SH-SY5Y (cell line): ENCODE results near the gene TYMP.

ENCODE experiments used
- GATA2 ChIP-seq: IDR thresholded peaks from 2 replicates; pipeline ENCODE4 v1.6.1; 2011; ENCODE audit warnings: mild to moderate bottlenecking, low read depth, low read length
- GATA3 ChIP-seq: IDR thresholded peaks from 2 replicates; pipeline ENCODE4 v1.6.1; 2011; ENCODE audit warnings: low read depth, mild to moderate bottlenecking, low read length, moderate library complexity

The TYMP gene

DNA sequence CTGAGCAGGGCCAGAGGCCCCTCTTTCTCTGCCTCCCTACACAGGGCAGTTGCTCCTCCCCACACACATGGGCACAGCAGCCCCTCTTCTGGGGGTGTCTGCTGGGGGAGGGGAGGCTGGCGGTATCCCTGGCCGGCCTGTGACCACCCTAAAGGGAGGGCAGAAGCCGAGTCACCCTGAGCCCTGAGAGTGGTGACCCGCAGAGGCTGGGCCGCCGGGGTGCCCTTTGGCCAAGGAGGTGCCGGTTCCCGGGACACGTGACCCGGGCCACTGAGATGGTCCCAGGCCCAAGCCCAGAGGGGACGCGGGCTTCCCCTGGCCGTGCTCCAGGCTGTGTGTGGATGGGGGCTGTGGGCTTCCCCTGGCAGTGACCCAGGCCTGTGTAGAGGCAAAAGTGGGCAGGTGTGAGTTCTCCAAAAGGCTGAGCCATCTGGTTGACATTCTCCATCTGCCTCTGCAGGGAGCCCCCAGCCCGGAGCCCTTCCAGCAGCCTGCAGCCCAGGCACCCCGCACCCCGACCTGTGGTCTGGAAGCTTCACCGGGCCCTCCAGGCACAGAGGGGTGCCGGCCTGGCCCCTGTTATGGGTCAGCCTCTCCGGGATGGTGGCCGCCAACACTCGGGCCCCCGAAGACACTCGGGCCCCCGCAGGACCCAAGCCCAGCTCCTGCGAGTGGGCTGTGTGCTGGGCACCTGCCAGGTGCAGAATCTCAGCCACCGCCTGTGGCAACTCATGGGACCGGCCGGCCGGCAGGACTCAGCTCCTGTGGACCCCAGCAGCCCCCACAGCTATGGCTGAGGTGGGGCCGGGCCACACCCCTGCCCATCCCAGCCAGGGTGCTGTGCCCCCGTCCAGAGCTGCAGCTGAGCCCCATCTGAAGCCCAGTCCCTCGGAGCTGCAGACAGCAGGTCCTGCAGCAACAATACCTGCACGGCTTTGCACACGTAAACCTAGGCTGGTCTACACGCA is 47.4 kb downstream of the TYMP start:
- TF ChIP-seq GATA3 (no peak), GATA2 (no peak)

DNA sequence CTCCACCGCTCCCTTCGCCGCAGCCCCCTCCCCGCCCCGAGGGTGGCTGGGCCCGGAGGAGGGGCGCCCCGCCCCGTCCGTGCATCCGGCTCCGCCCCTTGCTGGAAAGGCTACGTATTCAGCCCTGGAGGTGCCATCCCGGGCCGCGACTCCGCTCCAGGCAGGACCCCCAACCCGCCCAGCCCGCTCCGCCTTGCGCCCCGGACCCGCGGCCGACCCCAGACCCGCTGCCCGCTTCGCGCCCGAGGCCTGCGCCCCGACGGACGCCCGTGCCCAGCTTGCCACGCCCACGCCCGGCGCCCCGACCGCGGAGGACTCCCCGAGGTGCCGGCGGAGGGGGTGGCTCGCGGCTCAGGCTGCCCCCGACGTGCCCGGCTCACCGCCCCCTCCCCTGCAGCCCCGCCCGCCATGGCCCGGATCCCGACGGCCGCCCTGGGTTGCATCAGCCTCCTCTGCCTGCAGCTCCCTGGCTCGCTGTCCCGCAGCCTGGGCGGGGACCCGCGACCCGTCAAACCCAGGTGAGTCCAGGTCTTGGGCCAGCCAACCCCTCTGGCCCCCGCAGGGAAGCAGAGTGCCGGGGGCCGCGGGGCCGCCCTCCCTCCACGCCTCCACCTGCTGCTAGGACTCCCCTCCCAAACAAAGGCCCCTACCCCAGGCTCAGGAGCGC is 48.2 kb downstream of the TYMP start, which contains the start of gene ADM2:
Gene ADM2 (plus strand): TSS at position 104 of the 667 bp plus-strand sequence. CDS start 305 bp downstream, at position 409.
- TF ChIP-seq GATA3 (no peak), GATA2 (no peak)

DNA sequence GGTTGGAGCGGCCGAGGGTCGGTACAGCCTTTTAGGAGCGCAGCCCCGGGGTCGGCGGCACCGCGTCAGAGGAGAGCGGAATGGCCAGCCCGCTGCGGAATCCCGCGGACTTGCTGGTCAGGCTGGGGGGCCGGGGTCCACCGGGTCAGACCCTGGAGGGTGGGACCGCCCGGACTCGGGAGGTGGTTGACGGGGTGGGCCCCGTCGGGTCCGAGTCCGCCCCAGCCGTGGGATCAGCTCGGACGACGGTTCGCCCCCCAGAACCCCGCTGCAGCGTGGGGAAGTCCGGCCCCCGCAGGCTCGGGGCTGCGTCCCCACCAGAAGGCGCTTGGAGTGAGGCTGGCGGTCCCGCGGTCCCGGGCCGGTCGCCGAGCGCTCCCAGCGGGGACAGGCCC is 48.8 kb downstream of the TYMP start:
- TF ChIP-seq GATA2 (no peak), GATA3 (no peak)

DNA sequence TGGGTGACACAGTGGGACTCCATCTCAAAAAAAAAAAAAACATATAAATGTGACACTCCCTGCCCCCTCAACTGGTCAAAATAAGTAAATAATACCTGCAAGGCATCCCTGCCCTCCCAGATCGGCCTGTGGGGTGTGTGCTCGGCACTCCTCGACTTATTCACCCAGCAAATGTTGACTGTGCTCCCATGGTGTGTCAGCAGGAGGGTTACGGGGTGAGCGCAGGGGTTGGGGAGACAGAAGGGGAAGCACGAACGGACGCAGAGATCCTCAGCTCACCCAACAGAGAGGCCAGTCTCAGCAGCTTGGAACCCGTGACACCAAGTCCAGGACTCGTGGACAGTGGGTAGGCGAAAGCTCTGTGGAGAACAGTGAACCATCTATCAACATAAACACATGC is 50.1 kb downstream of the TYMP start:
- TF ChIP-seq GATA3 (no peak), GATA2 (no peak)

DNA sequence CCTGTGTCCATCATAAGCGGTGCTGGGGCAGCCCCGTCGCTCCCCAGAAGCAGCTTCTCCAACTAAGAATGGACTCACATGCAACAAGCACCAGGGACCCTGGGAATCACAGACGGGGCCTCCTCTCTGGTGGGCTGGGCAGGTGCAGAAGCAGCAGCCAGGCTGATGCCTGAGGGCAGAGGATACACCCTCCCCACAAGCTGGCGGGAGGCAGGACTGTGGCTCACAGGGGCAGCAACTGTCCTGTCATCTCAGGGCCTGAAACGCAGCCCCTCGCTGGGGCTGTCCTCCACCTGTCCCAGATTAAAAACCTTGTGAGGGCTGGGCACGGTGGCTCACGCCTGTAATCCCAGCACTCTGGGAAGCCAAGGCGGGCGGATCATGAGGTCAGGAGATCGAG is 51.9 kb downstream of the TYMP start:
- TF ChIP-seq GATA2 (no peak), GATA3 (no peak)

DNA sequence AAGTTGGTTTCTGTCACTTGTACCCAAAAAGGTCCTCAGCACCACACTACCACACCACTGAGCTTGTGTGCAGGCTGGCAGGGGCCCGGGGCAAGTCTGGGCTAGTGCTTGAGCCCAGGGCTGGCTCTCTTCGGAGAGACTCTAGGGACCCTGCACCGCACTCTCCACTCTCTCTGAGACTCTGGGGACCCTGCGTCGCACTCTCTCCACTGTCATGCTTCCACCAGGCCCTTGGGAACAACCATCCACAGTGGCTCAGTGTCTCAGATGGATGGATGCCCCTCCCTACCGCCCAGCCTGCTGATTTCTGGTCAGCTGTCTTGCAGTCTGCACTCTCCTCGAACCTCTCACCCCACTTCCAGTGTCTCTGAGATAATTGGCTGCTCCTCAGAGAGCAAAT is 52.9 kb downstream of the TYMP start:
- TF ChIP-seq GATA2 (no peak), GATA3 (no peak)
